HG03159 (cell line): ENCODE measurements around the gene RGS9.
"Not testable (repeated sequence)": the region's sequence is repeated elsewhere in the genome, so short reads cannot be mapped to it uniquely, and the experiment has no call there.

ENCODE experiments used
- ATAC-seq: cut with Tn5 transposase; IDR thresholded peaks from one replicate; pipeline ENCODE4 v1.9.1; 2021; ENCODE audit warnings: mild to moderate bottlenecking, moderate library complexity; ENCODE audit not compliant: unreplicated experiment

RGS9 gene

GRCh38 chr17:65137021-65137939, at the start of gene RGS9:
Gene RGS9, plus strand, starts transcription at chr17:65137370. Its CDS starts 171 bp downstream, at chr17:65137541.
- peak; percentile 93 for ATAC-seq

GRCh38 chr17:65088621-65089360, 48.4 kb upstream of the RGS9 start:
- no peak for ATAC-seq

- ATAC-seq, result no peak
Observed at GRCh38 chr17:65092262-65092661, 44.9 kb upstream of the RGS9 start.

GRCh38 chr17:65092721-65093356, 44.3 kb upstream of the RGS9 start:
- ATAC-seq, result not testable (repeated sequence)

- ATAC-seq, result no peak
Observed at GRCh38 chr17:65093930-65094329, 43.2 kb upstream of the RGS9 start.

GRCh38 chr17:65095465-65095864, 41.7 kb upstream of the RGS9 start:
- no peak for ATAC-seq

GRCh38 chr17:65096382-65096781, 40.8 kb upstream of the RGS9 start:
- ATAC-seq, result not testable (repeated sequence)

- no peak for ATAC-seq
Observed at GRCh38 chr17:65097110-65097509, 40.1 kb upstream of the RGS9 start.

GRCh38 chr17:65099475-65099874, 37.7 kb upstream of the RGS9 start:
- no peak for ATAC-seq

GRCh38 chr17:65099941-65100315, 37.2 kb upstream of the RGS9 start:
- peak; percentile 85 for ATAC-seq

- ATAC-seq, result peak; percentile 77
Observed at GRCh38 chr17:65100316-65101140, 36.6 kb upstream of the RGS9 start.

- no peak for ATAC-seq
Observed at GRCh38 chr17:65101371-65101770, 35.8 kb upstream of the RGS9 start.

- ATAC-seq, result no peak
Observed at GRCh38 chr17:65102235-65102634, 34.9 kb upstream of the RGS9 start.

GRCh38 chr17:65102788-65103187, 34.4 kb upstream of the RGS9 start:
- ATAC-seq, result no peak

- ATAC-seq, result no peak
Observed at GRCh38 chr17:65103431-65103830, 33.7 kb upstream of the RGS9 start.

- no peak for ATAC-seq
Observed at GRCh38 chr17:65103896-65104295, 33.3 kb upstream of the RGS9 start.

- no peak for ATAC-seq
Observed at GRCh38 chr17:65104541-65104940, 32.6 kb upstream of the RGS9 start.

GRCh38 chr17:65104973-65105372, 32.2 kb upstream of the RGS9 start:
- no peak for ATAC-seq

- no peak for ATAC-seq
Observed at GRCh38 chr17:65108152-65108551, 29.0 kb upstream of the RGS9 start.

GRCh38 chr17:65109543-65109942, 27.6 kb upstream of the RGS9 start:
- no peak for ATAC-seq
